GM12892 (cell line): ENCODE results near the gene SBK3.

ENCODE experiments used
- POLR2A ChIP-seq: IDR thresholded peaks from 2 replicates; pipeline ENCODE4 v1.6.1; 2011; ENCODE audit warnings: low read depth, low read length, control low read depth
- POLR2AphosphoS5 ChIP-seq: IDR thresholded peaks from 2 replicates; pipeline ENCODE4 v1.6.1; 2011; ENCODE audit warnings: low read depth, low read length, control low read depth
- TAF1 ChIP-seq: IDR thresholded peaks from 2 replicates; pipeline ENCODE4 v1.6.1; 2011; ENCODE audit warnings: low read depth, mild to moderate bottlenecking, control low read depth, low read length, borderline replicate concordance

- TF ChIP-seq POLR2A (no peak), POLR2AphosphoS5 (no peak), TAF1 (no peak)
Observed at GRCh38 chr19:55516878-55517620, 28.3 kb downstream of the SBK3 start.
